SU-DHL-6 (cell line): ENCODE data around the gene TRAPPC5.

Source experiments
- H2AFZ ChIP-seq: fragments of 200-600 bp; sonication (generic); 2 replicates; pipeline ENCODE4 v1.6.1; 2014; ENCODE audit warnings: low read depth, mild to moderate bottlenecking, moderate library complexity, mixed read lengths, antibody characterized with exemption, low read length; ENCODE audit not compliant: severe bottlenecking
- H3F3A ChIP-seq: fragments of 200-600 bp; shearing (Covaris generic); 2 replicates; pipeline ENCODE4 v1.6.0; 2016; ENCODE audit warnings: antibody characterized with exemption, mild to moderate bottlenecking; ENCODE audit not compliant: insufficient read depth
- H3K27ac ChIP-seq: fragments of 200-600 bp; sonication (generic); 2 replicates; pipeline ENCODE4 v1.5.1; 2016; ENCODE audit warnings: low read depth, mild to moderate bottlenecking, low read length, moderate library complexity, mixed read lengths
- H3K27me3 ChIP-seq: fragments of 200-600 bp; sonication (generic), shearing (Covaris generic); 2 replicates; pipeline ENCODE4 v1.6.0; 2014; ENCODE audit warnings: mild to moderate bottlenecking, low read length
- H3K36me3 ChIP-seq: fragments of 200-600 bp; sonication (generic); 2 replicates; pipeline ENCODE4 v1.6.1; 2014; ENCODE audit warnings: mild to moderate bottlenecking, low read length, mixed read lengths
- H3K4me2 ChIP-seq: fragments of 300-600, 200-600 bp; shearing (Covaris generic), sonication (generic); 2 replicates; pipeline ENCODE4 v1.6.0; 2014; ENCODE audit warnings: low read length, low read depth, mild to moderate bottlenecking; ENCODE audit not compliant: poor library complexity, severe bottlenecking
- H3K4me3 ChIP-seq: fragments of 200-600 bp; sonication (generic); 2 replicates; pipeline ENCODE4 v1.5.1; 2014; ENCODE audit warnings: antibody characterized with exemption, low read length, mild to moderate bottlenecking, mixed read lengths; ENCODE audit not compliant: insufficient read depth, poor library complexity, severe bottlenecking
- H3K79me2 ChIP-seq: fragments of 200-600 bp; sonication (generic); 2 replicates; pipeline ENCODE4 v1.6.1; 2014; ENCODE audit warnings: mild to moderate bottlenecking, low read length, moderate library complexity; ENCODE audit not compliant: insufficient read depth
- H3K9ac ChIP-seq: fragments of 200-600 bp; sonication (generic); 2 replicates; pipeline ENCODE4 v1.7.0; 2014; ENCODE audit warnings: mild to moderate bottlenecking, low read length
- H3K9me2 ChIP-seq: fragments of 200-600 bp; sonication (generic); replicated peaks from 2 replicates; pipeline ENCODE4 v1.6.1; 2014; ENCODE audit warnings: low read length; ENCODE audit not compliant: insufficient read depth
- H3K9me3 ChIP-seq: fragments of 200-600 bp; sonication (generic); 2 replicates; pipeline ENCODE4 v1.6.1; 2014; ENCODE audit warnings: low read length, mixed read lengths; ENCODE audit not compliant: insufficient read depth
- H4K20me1 ChIP-seq: fragments of 200-600 bp; sonication (generic); 2 replicates; pipeline ENCODE4 v1.6.1; 2014; ENCODE audit warnings: low read depth, mild to moderate bottlenecking, antibody characterized with exemption, low read length, moderate library complexity, mixed read lengths
- EZH2phosphoT487 ChIP-seq: fragments of 200-600 bp; sonication (generic), shearing (Covaris generic); conservative IDR thresholded peaks from 2 replicates; pipeline ENCODE4 v1.6.1; 2018; ENCODE audit warnings: mild to moderate bottlenecking, antibody characterized with exemption, low read length, moderate library complexity, mixed read lengths
- TF ChIP-seq, protein P1 (sequence below): fragments of 200-600 bp; sonication (generic); IDR thresholded peaks from one replicate; pipeline ENCODE4 v1.5.1; 2017; ENCODE audit warnings: antibody characterized with exemption, mild to moderate bottlenecking, low read length, moderate library complexity; ENCODE audit not compliant: insufficient read depth, poor library complexity, severe bottlenecking

TRAPPC5 gene

DNA sequence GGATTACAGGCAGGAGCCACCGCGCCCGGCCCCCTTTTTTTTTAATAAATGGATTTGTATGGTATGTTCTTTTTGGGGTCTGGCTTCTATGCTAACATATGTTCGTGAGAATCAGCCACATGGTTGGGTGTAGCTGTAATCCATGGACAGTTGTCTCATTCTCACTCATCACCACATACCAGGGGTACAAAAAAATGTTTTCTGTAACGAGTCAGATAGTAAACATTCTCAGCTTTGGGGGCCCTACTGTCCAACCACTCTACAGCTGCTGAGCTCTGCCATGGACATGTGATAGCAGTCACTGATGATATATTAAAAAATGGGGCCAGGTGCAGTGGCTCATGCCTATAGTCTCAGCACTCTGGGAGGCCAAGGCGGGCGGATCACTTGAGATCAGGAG lies 16.9 kb upstream of the TRAPPC5 start:
- H3K4me3 ChIP-seq = no peak overlapping the region
- no peaks in the 10 kb centered on the region for H4K20me1 ChIP-seq
- no peaks in the 10 kb centered on the region for H3K9me3 ChIP-seq
- no peak overlapping the region for H3K4me2 ChIP-seq
- H3K36me3 ChIP-seq = no peaks in the 10 kb centered on the region
- no peak overlapping the region for H3K27ac ChIP-seq
- no peaks in the 10 kb centered on the region for H3K9me2 ChIP-seq
- H3K79me2 ChIP-seq = no peaks in the 10 kb centered on the region
- no peak for TF ChIP-seq EZH2phosphoT487
- TF ChIP-seq, protein P1, sequence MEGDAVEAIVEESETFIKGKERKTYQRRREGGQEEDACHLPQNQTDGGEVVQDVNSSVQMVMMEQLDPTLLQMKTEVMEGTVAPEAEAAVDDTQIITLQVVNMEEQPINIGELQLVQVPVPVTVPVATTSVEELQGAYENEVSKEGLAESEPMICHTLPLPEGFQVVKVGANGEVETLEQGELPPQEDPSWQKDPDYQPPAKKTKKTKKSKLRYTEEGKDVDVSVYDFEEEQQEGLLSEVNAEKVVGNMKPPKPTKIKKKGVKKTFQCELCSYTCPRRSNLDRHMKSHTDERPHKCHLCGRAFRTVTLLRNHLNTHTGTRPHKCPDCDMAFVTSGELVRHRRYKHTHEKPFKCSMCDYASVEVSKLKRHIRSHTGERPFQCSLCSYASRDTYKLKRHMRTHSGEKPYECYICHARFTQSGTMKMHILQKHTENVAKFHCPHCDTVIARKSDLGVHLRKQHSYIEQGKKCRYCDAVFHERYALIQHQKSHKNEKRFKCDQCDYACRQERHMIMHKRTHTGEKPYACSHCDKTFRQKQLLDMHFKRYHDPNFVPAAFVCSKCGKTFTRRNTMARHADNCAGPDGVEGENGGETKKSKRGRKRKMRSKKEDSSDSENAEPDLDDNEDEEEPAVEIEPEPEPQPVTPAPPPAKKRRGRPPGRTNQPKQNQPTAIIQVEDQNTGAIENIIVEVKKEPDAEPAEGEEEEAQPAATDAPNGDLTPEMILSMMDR = no peak
- H2AFZ ChIP-seq = no peak overlapping the region
- no peaks in the 10 kb centered on the region for H3F3A ChIP-seq
- no peak overlapping the region for H3K9ac ChIP-seq
- H3K27me3 ChIP-seq = no peaks in the 10 kb centered on the region

DNA sequence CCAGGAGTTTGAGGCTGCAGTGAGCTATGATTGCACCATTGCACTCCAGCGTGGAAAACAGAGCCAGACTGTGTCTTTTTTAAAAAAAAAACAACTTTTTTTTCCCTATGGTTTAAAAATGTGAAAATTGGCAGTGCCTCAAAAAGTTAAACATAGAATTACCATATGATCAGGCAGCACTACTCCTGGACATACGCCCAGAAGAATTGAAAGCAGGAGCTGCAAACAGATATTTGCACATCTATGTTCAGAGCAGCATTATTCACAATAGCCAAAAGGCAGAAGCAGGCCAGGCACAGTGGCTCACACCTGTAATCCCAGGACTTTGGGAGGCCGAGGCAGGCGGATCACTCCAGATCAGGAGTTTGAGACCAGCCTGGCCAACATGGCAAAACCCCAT lies 15.6 kb upstream of the TRAPPC5 start:
- Histone ChIP-seq H2AFZ (no peak overlapping the region), H3K36me3 (no peaks in the 10 kb centered on the region), H3K79me2 (no peaks in the 10 kb centered on the region), H3K4me3 (no peak overlapping the region), H3K9me2 (no peaks in the 10 kb centered on the region), H3K4me2 (no peak overlapping the region), H3K27ac (no peak overlapping the region), H3K9ac (no peak overlapping the region), H3K9me3 (no peaks in the 10 kb centered on the region), H3F3A (no peaks in the 10 kb centered on the region), H4K20me1 (no peaks in the 10 kb centered on the region), H3K27me3 (no peaks in the 10 kb centered on the region)
- no peak for TF ChIP-seq EZH2phosphoT487
- TF ChIP-seq, protein P1 = no peak

DNA sequence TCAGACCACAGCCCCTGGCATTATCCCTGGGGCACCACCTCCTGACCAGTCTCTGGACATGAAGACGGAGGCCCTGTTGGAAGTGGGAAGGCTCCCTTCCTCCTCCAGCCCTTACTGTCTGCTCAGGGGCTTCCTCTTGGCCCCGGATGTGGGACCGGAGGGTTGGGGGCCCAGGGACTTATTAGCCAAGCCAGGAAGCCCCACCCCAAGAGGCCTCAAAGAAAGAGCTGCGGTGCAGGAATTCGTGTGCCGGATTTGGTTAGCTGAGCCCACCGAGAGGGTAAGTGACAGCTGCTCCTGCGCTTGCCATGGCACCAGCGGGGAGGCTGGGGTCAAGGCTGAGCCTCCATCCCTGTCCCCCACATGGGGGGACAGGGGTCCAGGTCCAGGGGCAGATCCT lies 11.8 kb upstream of the TRAPPC5 start, which contains the start of gene RETN:
Gene RETN (plus strand): TSS at position 208 of the 400 bp plus-strand sequence. CDS start 278 bp downstream, outside the sequence.
- H3K4me2 ChIP-seq = no peak within 1 kb of the TSS
- H3F3A ChIP-seq = no peaks in the 10 kb centered on the region
- H3K36me3 ChIP-seq = no peaks in the 10 kb centered on the region
- no peak within 1 kb of the TSS for H3K27ac ChIP-seq
- no peaks in the 10 kb centered on the region for H3K27me3 ChIP-seq
- H4K20me1 ChIP-seq = no peaks in the 10 kb centered on the region
- TF ChIP-seq, protein P1 = no peak
- TF ChIP-seq EZH2phosphoT487 = no peak
- H3K4me3 ChIP-seq = no peak within 1 kb of the TSS
- no peaks in the 10 kb centered on the region for H3K9me2 ChIP-seq
- no peak within 1 kb of the TSS for H2AFZ ChIP-seq
- no peaks in the 10 kb centered on the region for H3K79me2 ChIP-seq
- no peaks in the 10 kb centered on the region for H3K9me3 ChIP-seq
- no peak within 1 kb of the TSS for H3K9ac ChIP-seq

DNA sequence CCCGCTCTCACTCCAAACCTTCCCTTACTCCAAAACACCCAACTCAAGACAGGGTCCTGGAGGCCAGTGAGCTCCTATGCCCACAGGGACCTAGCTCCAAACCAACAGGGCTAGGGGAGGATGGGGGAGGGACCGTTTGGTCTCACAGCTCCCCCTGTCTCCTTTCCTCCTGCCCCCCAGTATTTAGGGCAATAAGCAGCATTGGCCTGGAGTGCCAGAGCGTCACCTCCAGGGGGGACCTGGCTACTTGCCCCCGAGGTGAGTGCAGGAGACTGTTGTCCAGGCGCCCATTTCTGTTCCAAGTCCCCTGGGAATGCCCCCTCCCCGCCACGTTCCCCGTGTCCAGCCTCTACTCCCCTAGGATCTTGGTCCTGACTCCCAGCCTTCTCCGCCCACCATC lies 11.0 kb upstream of the TRAPPC5 start:
- Histone ChIP-seq H3F3A (no peaks in the 10 kb centered on the region), H3K36me3 (no peaks in the 10 kb centered on the region), H3K9me2 (no peaks in the 10 kb centered on the region), H3K79me2 (no peaks in the 10 kb centered on the region), H2AFZ (no peak overlapping the region), H3K9me3 (no peaks in the 10 kb centered on the region), H3K27me3 (no peaks in the 10 kb centered on the region), H3K4me2 (no peak overlapping the region), H3K9ac (no peak overlapping the region), H3K4me3 (no peak overlapping the region), H4K20me1 (no peaks in the 10 kb centered on the region), H3K27ac (no peak overlapping the region)
- no peak for TF ChIP-seq EZH2phosphoT487
- TF ChIP-seq, protein P1 = no peak
